Right atrium auricular region (tissue), 2 donors: ENCODE measurements around the gene RBM17. TPM values are rescaled to one million over a fixed set of nuclear protein-coding genes. Genes with fewer than 3 reads are reported as not detected.
"Not testable (repeated sequence)": the region's sequence is repeated elsewhere in the genome, so short reads cannot be mapped to it uniquely, and the experiment has no call there.

Experiments used
- DNase-seq: peaks from one replicate; pipeline ENCODE4 v3.0.0-alpha.2; 2019; ENCODE audit warnings: low spot score
- H3K27ac ChIP-seq, 2 donors: fragments of 200-600 bp; sonication (generic); 1 replicate in 1 of 2; 2 replicates in 1 of 2; pipeline ENCODE4 v1.5.1; 2016 to 2019
- H3K27me3 ChIP-seq, 2 donors: fragments of 200-600 bp; sonication (generic); one replicate each; pipeline versions ENCODE4 v1.5.1 to v1.6.0; 2017 to 2019
- H3K36me3 ChIP-seq: fragments of 200-600 bp; sonication (generic); one replicate; pipeline ENCODE4 v1.5.1; 2016
- H3K4me1 ChIP-seq, 2 donors: fragments of 200-600 bp; sonication (generic); one replicate each; pipeline versions ENCODE4 v1.5.1 to v1.6.0; 2017 to 2019
- H3K4me3 ChIP-seq, 2 donors: fragments of 200-600 bp; sonication (generic); 1 replicate in 1 of 2; 2 replicates in 1 of 2; pipeline ENCODE4 v1.5.1; 2017 to 2019; ENCODE audit warnings: mild to moderate bottlenecking in 1 of 2, moderate library complexity in 1 of 2
- H3K9me3 ChIP-seq, 2 donors: fragments of 200-600 bp; sonication (generic); one replicate each; pipeline ENCODE4 v1.5.1; 2019
- total RNA-seq, 2 donors: library from RNA; depleted of rRNA; stranded (reverse); fragments of >200 nt; gene quantifications; one replicate each; pipeline ENCODE4 v1.1.0, GENCODE V29; 2016
- TF ChIP-seq, protein P1 (sequence below), 2 donors: fragments of 200-600 bp; sonication (generic); IDR thresholded peaks; one replicate each; pipeline ENCODE4 v1.5.1; 2019; ENCODE audit warnings: antibody characterized with exemption in 2 of 2

RBM17 gene, protein sequence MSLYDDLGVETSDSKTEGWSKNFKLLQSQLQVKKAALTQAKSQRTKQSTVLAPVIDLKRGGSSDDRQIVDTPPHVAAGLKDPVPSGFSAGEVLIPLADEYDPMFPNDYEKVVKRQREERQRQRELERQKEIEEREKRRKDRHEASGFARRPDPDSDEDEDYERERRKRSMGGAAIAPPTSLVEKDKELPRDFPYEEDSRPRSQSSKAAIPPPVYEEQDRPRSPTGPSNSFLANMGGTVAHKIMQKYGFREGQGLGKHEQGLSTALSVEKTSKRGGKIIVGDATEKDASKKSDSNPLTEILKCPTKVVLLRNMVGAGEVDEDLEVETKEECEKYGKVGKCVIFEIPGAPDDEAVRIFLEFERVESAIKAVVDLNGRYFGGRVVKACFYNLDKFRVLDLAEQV
- total RNA-seq: 10 to 100 TPM; 27.4 to 30.1 TPM

DNA sequence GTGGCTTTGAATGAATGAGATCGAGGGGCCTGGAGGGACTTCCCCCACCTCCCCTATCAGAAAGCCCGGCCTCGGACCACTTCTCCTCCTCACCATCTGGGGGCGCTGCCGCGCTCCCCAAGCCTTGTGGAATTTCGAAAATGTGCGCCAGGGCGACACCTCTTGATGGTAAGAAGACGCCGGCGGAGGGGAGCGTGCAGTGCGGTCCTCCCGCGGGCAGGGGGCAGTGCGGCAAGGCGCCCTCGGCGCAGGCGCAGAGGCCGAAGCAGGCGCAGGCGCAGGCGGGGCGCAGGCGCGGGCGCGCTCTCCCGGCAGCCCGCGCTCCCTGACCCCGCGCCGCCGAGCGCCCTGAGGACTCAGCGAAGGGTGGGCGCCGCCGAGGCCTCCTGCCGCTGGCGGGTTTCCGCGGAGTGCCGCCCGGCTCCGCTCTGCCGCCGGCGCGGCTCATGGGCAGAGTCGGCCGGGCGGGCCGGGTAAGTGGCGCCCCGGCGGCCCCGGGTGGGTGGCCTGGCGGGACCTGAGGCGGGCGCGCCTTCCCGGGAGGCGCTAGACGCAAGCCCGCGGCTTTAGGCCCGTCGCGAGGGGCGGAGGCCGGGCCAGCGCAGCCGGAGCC lies at the start of gene RBM17:
TSS of gene RBM17 (plus strand) at position 314 of the 613 bp plus-strand sequence. CDS start 8,032 bp downstream, outside the sequence.
- TF ChIP-seq, protein P1, sequence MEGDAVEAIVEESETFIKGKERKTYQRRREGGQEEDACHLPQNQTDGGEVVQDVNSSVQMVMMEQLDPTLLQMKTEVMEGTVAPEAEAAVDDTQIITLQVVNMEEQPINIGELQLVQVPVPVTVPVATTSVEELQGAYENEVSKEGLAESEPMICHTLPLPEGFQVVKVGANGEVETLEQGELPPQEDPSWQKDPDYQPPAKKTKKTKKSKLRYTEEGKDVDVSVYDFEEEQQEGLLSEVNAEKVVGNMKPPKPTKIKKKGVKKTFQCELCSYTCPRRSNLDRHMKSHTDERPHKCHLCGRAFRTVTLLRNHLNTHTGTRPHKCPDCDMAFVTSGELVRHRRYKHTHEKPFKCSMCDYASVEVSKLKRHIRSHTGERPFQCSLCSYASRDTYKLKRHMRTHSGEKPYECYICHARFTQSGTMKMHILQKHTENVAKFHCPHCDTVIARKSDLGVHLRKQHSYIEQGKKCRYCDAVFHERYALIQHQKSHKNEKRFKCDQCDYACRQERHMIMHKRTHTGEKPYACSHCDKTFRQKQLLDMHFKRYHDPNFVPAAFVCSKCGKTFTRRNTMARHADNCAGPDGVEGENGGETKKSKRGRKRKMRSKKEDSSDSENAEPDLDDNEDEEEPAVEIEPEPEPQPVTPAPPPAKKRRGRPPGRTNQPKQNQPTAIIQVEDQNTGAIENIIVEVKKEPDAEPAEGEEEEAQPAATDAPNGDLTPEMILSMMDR (IDR thresholded peaks at IDR 0.05): peak; percentile 99 to 100
- DNase-seq: peak; percentile 97
- peaks cover 0 to 49% of the 10 kb centered on the region in 2 donors for H3K4me1 ChIP-seq
- H3K27ac ChIP-seq: peak within 1 kb of the TSS; percentile 82 to 83
- no peaks in the 10 kb centered on the region for H3K36me3 ChIP-seq
- no peaks in the 10 kb centered on the region for H3K9me3 ChIP-seq
- peak within 1 kb of the TSS; percentile 94 to 96 for H3K4me3 ChIP-seq
- no peaks in the 10 kb centered on the region for H3K27me3 ChIP-seq

GRCh38 chr10:6039711-6040110 lies 49.1 kb upstream of the RBM17 start:
- Histone ChIP-seq H3K36me3 (no peaks in the 10 kb centered on the region), H3K4me1 (no peaks in the 10 kb centered on the region), H3K27ac (no peak overlapping the region), H3K4me3 (no peak overlapping the region), H3K27me3 (no peaks in the 10 kb centered on the region), H3K9me3 (no peaks in the 10 kb centered on the region)
- TF ChIP-seq, protein P1 (IDR thresholded peaks at IDR 0.05): no peak
- DNase-seq: no peak

GRCh38 chr10:6040205-6040604 lies 48.6 kb upstream of the RBM17 start:
- Histone ChIP-seq H3K4me1 (no peaks in the 10 kb centered on the region), H3K4me3 (no peak overlapping the region)

GRCh38 chr10:6043377-6043776 lies 45.5 kb upstream of the RBM17 start:
- not testable (repeated sequence) for H3K4me1 ChIP-seq, H3K36me3 ChIP-seq, H3K9me3 ChIP-seq, H3K27me3 ChIP-seq, DNase-seq, H3K4me3 ChIP-seq, H3K27ac ChIP-seq

More at GRCh38 chr10:6040205-6040604, 48.6 kb upstream of the RBM17 start:
- TF ChIP-seq, protein P1 (IDR thresholded peaks at IDR 0.05): no peak
- Histone ChIP-seq H3K9me3 (no peaks in the 10 kb centered on the region), H3K36me3 (no peaks in the 10 kb centered on the region), H3K27ac (no peak overlapping the region), H3K27me3 (no peaks in the 10 kb centered on the region)
- no peak for DNase-seq

GRCh38 chr10:6044060-6044459 lies 44.8 kb upstream of the RBM17 start:
- Histone ChIP-seq H3K27me3 (no peaks in the 10 kb centered on the region), H3K36me3 (no peaks in the 10 kb centered on the region), H3K4me1 (no peaks in the 10 kb centered on the region), H3K27ac (no peak overlapping the region), H3K4me3 (no peak overlapping the region), H3K9me3 (no peaks in the 10 kb centered on the region)
- TF ChIP-seq, protein P1 (IDR thresholded peaks at IDR 0.05): no peak
- no peak for DNase-seq

DNA sequence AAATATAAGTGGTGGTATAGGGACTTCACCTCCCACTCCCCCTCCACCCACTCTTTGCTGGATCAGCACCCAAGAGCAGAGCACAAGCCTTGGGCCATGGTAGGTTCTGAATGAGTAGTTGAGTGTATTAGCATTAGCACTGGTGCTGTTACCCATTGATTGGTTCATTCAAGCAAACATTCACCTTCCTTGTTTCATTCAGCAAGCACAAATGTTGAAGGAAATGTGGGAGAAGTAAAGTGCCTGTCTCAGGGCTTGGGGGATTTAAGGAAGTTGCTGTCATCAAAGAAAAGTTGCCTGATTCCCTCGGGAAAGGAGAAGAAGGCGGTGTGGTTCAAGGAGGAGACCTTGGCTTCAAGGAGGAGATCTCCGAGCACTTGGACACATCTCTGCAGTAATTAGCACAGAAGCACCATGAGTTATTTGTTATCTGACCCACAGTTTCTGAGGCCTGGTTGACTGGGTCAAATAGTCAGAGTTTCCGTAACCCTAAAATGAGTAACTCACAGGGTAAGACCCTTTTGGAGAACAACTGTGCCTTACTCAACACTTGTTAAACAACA lies 44.0 kb upstream of the RBM17 start:
- Histone ChIP-seq H3K4me1 (no peaks in the 10 kb centered on the region), H3K36me3 (no peaks in the 10 kb centered on the region), H3K9me3 (no peaks in the 10 kb centered on the region), H3K27ac (no peak overlapping the region), H3K4me3 (no peak overlapping the region), H3K27me3 (no peaks in the 10 kb centered on the region)
- no peak for DNase-seq
- TF ChIP-seq, protein P1 (IDR thresholded peaks at IDR 0.05): no peak
